GM19025 (cell line): Measurements from ENCODE around the gene PTPN2.
"Not testable (repeated sequence)": the region's sequence is repeated elsewhere in the genome, so short reads cannot be mapped to it uniquely, and the experiment has no call there.

Experiments
- ATAC-seq: cut with Tn5 transposase; IDR thresholded peaks from one replicate; pipeline ENCODE4 v1.9.1; 2021; ENCODE audit warnings: mild to moderate bottlenecking, low read depth, moderate library complexity; ENCODE audit not compliant: unreplicated experiment

PTPN2 gene

DNA sequence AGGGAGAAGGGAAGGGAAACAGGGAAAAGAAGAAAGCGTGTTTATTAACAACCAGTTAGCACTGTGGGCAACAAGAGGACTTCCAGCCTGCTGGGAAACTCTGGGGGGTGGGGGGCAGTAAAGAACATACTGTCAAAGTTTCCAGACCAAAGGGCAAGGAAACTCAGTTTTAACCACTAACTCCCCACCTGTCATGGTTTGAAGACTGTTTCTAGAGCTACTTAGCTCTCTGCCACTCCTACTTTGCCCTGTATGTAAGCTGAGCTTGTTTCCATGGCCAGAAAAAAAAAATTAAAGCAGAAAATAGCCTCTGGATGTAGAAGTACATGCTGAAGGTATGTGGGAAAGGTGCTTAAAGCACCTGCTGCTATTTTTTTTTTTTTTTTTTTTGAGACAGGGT lies 11.0 kb upstream of the PTPN2 start:
- no peak for ATAC-seq

- no peak for ATAC-seq
Observed at GRCh38 chr18:12891561-12891960, 7.5 kb upstream of the PTPN2 start.

- ATAC-seq: no peak
Observed at GRCh38 chr18:12890964-12891363, 6.9 kb upstream of the PTPN2 start.

GRCh38 chr18:12886498-12887126 lies 2.6 kb upstream of the PTPN2 start:
- ATAC-seq: no peak

- ATAC-seq: no peak
Observed at GRCh38 chr18:12885500-12885899, 1.5 kb upstream of the PTPN2 start.

DNA sequence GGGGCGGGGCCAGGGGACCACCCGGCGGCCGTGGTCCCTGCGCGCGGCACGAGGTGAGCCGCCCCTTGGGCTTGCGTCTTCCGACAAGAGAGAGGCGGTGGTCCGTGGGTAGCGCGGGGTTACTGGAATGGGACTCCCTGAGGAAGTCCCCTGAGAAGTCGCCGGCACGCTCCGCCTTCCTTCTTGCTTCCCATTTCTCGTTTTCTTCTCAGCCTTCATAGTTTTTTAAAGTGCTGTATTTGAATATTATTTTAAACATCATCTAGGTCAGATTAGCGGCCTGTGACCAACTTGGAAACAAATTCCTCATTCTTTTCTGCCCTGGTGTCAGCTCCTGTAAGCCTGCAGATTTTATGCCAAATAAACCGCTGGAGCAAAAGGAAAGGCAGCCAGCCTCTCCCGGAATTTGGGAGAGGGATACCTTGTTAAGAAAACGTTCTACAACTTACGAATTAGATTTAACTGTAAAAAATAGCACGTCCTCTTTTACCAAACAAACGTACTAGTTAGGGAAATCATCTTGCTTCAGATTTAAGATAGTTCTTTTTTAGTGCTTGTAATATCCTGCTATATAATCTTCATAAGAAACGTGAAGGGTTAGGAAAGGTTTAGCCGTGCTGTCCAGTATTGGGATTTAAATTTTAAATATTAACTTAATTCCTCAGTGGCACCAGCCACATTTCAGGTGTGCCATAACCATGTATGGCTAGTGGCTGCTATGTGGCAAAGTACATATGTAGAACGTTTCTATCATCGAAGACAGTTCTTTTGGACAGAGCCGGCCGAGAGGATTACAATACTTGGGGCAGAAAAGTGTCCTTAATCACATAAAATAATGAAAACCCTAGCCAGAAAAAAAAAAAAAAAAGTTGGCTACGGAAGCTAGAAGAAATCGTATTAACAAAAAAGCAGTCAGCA lies 628 bp upstream of the PTPN2 start:
- no peak for ATAC-seq

- ATAC-seq: peak; percentile 6
Observed at GRCh38 chr18:12883372-12883683, 709 bp downstream of the PTPN2 start.

- ATAC-seq: no peak
Observed at GRCh38 chr18:12882453-12883371, 1.3 kb downstream of the PTPN2 start.

DNA sequence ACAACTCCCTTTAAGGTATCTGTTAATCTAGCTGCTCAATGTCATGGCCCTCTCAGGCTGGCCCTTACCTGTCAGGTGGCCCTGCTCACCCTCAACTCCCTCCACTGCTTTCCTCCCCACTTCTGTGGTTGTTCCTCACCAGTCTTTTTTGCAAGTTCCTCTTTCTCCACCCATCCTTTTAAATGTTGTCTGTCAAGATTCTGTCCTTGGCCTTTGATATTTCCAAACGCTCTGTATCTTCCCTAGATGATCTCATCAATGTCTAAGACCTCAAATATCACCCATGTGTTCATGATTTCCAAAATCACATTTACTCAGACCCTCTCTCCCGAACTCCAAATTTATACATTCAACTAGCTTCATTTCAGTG lies 3.5 kb downstream of the PTPN2 start:
- no peak for ATAC-seq

DNA sequence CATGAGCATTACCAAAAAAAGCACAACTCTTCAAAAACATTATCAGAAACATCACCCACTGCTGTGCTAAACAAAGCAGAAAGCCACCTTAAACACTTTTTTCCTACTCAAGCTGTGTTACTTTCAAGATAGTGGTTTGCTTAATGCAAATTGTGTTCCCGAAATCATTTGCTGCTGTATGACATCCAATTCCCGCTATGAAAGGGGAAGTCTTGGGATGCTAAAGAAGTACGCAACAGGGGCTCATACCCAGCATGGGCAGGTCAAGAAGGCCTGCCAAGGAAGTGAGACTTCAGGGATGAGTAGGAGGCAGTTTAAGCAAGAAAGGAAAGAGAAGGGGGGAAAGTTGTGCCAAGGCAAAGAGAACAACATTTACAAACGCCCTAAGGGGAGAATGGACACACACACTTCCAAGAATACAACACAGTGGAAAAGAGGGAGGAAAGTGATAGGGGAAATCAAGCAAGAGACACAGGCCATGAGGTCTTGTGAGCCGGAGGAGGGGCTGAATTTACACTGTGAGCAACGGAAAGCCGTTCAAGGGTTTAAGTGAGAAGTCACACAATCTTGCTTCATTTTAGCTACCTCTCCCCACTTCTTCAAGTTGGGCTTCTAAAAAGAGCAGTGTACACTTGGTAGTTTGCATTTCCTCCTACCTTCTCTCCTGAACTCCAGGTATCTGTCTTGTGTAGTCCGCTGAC lies 4.0 kb downstream of the PTPN2 start:
- ATAC-seq: no peak

DNA sequence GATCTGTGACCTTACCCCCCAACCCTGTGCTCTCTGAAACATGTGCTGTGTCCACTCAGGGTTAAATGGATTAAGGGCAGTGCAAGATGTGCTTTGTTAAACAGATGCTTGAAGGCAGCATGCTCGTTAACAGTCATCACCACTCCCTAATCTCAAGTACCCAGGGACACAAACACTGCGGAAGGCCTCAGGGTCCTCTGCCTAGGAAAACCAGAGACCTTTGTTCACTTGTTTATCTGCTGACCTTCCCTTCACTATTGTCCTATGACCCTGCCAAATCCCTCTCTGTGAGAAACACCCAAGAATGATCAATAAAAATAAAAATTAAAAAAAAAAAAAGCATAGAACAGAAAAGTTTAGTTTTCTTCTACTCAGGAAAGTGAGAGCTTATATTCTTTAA lies 9.0 kb downstream of the PTPN2 start:
- not testable (repeated sequence) for ATAC-seq

DNA sequence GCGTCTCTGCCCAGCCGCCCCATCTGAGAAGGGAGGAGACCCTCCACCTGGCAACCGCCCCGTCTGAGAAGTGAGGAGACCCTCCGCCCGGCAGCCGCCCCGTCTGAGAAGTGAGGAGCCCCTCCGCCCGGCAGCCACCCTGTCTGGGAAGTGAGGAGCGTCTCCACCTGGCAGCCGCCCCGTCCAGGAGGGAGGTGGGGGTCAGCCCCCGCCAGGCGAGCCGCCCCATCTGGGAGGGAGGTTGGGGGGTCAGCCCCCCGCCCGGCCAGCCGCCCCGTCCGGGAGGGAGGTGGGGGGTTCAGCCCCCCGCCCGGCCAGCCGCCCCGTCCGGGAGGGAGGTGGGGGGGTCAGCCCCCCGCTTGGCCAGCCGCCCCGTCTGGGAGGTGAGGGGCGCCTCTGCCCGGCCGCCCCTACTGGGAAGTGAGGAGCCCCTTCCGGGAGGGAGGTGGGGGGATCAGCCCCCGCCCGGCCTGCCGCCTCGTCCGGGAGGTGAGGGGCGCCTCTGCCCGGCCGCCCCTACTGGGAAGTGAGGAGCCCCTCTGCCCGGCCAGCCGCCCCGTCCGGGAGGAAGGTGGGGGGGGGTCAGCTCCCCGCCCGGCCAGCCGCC lies 10.0 kb downstream of the PTPN2 start:
- ATAC-seq: not testable (repeated sequence)

DNA sequence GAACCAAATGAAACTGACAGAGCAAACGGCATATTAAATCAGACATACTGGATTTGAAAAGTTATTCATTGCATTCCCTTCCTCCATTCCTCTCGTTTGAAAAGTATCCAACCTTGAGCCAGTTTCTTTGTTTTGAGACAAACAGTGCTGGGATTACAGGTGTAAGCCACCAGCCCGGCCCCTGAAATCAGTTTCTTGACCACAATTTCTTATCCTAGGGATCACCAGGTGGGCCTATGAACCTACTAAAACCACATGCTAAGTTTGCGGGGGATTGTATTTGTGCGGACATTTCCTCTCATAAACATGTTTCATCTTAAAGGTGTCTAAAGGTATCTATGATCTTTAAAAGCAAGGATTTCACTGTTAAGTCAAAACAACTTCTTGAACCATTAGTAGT lies 11.6 kb downstream of the PTPN2 start:
- ATAC-seq: no peak

GRCh38 chr18:12868576-12868975 lies 15.5 kb downstream of the PTPN2 start:
- no peak for ATAC-seq

- ATAC-seq: no peak
Observed at GRCh38 chr18:12867441-12868123, 16.5 kb downstream of the PTPN2 start.

- ATAC-seq: no peak
Observed at GRCh38 chr18:12863687-12864216, 20.3 kb downstream of the PTPN2 start.

DNA sequence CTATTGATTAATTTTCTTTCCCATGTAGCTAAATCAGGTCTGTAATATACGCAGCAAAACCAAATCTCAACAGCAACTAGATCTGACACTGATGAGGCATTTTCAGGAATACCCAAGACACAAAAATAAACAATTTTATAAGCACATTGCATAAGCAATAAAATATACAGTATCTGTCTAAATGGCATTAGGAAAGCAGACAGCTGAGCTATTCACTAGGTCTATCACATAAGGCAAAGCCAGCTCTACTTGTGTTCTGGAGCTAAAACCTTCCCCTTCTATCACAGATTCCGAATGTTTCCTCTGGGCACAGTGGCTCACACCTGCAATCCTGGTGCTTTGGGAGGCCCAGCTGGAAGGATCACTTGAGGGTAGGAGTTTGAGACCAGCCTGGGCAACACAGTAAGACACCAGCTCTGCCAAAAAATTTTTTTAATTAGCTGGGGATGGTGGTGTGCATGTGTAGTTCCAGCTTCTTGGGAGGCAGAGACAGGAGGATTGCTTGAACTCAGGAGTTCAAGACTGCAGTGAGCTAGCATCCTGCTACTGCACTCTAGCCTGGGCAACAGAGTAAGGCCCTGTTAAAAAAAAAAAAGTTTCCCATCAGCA lies 21.1 kb downstream of the PTPN2 start:
- ATAC-seq: no peak

- ATAC-seq: no peak
Observed at GRCh38 chr18:12862467-12862866, 21.6 kb downstream of the PTPN2 start.

- ATAC-seq: no peak
Observed at GRCh38 chr18:12861637-12862036, 22.4 kb downstream of the PTPN2 start.
